Endodermal cell (in vitro differentiated cells): ENCODE measurements around the gene CNNM1. TPM values are rescaled to one million over a fixed set of nuclear protein-coding genes. Genes with fewer than 3 reads are reported as not detected.

Experiments
- DNase-seq: peaks from one replicate; pipeline ENCODE4 v3.0.0-alpha.2; 2017
- H3K27ac ChIP-seq: 2 replicates; pipeline ENCODE4 v1.5.1; 2013; ENCODE audit warnings: mild to moderate bottlenecking, low read depth, low read length, moderate library complexity
- H3K27me3 ChIP-seq: 2 replicates; pipeline ENCODE4 v1.6.1; 2013; ENCODE audit warnings: mild to moderate bottlenecking, low read length, moderate library complexity; ENCODE audit not compliant: insufficient read depth, control insufficient read depth, poor library complexity, severe bottlenecking
- H3K36me3 ChIP-seq: 2 replicates; pipeline ENCODE4 v1.7.0; 2013; ENCODE audit warnings: mild to moderate bottlenecking, low read length, moderate library complexity; ENCODE audit not compliant: control insufficient read depth, insufficient read depth
- H3K4me1 ChIP-seq: one replicate; pipeline ENCODE4 v1.7.0; 2013; ENCODE audit warnings: low read length; ENCODE audit not compliant: control insufficient read depth, insufficient read depth
- H3K4me3 ChIP-seq: 2 replicates; pipeline ENCODE4 v1.5.1; 2013; ENCODE audit warnings: mild to moderate bottlenecking, low read length, moderate library complexity
- H3K9ac ChIP-seq: 2 replicates; pipeline ENCODE4 v1.6.1; 2013; ENCODE audit warnings: mild to moderate bottlenecking, low read length, moderate library complexity; ENCODE audit not compliant: poor library complexity, severe bottlenecking; ENCODE audit errors: extremely low read depth
- H3K9me3 ChIP-seq: 2 replicates; pipeline ENCODE4 v1.6.1; 2013; ENCODE audit warnings: mild to moderate bottlenecking, low read length, moderate library complexity; ENCODE audit not compliant: control insufficient read depth
- H3K27ac Mint-ChIP-seq: 2 replicates; pipeline ENCODE4 v1.8.0; 2020; ENCODE audit warnings: mixed read lengths
- H3K27me3 Mint-ChIP-seq: 2 replicates; pipeline ENCODE4 v1.8.0; 2021; ENCODE audit warnings: mild to moderate bottlenecking, mixed read lengths; ENCODE audit not compliant: insufficient read depth
- H3K36me3 Mint-ChIP-seq: 2 replicates; pipeline ENCODE4 v1.8.0; 2020; ENCODE audit warnings: low read depth, mixed read lengths
- H3K4me1 Mint-ChIP-seq: 2 replicates; pipeline ENCODE4 v1.8.0; 2020; ENCODE audit warnings: mixed read lengths
- H3K4me3 Mint-ChIP-seq: 2 replicates; pipeline ENCODE4 v1.8.0; 2020; ENCODE audit warnings: mild to moderate bottlenecking, moderate library complexity, mixed read lengths
- H3K9me3 Mint-ChIP-seq: 2 replicates; pipeline ENCODE4 v1.8.0; 2020; ENCODE audit warnings: mild to moderate bottlenecking, mixed read lengths
- CTCF ChIP-seq: fragments of 200-600 bp; sonication (generic); conservative IDR thresholded peaks from 2 replicates; pipeline ENCODE4 v1.5.0; 2021; ENCODE audit warnings: antibody characterized with exemption, mild to moderate bottlenecking
- WGBS, 2 experiments: methylation state at CpG; one replicate each; pipeline versions ENCODE4 v1.1.5 to v1.1.7; 2013; ENCODE audit warnings: missing lambda C conversion rate in 2 of 2, mixed read lengths in 1 of 2; ENCODE audit not compliant: insufficient coverage in 1 of 2, insufficient read length in 1 of 2; 5-methylcytosine and 5-hydroxymethylcytosine counted together
- total RNA-seq, 2 donors: library from RNA; stranded (reverse); fragmentation: NEBNext Ultra II Directional in 1 of 2; extraction: Animal tissue kit (Norgen Biotek cat#: 25700) in 1 of 2; gene quantifications; 2 replicates in 1 of 2; 3 replicates in 1 of 2; pipeline ENCODE4 v1.2.1, GENCODE V29; 2021

Gene CNNM1
- total RNA-seq, 2 donors from 2014 or later, result 2.8 to 3.8 TPM

- no peak overlapping the region for H3K27ac Mint-ChIP-seq
- no peaks in the 10 kb centered on the region for H3K9me3 ChIP-seq
- WGBS, 2 experiments, result 89 to 95% methylated on average over 1 of the region's 1 CpG
- no peak for TF ChIP-seq CTCF
- H3K4me1 ChIP-seq, result no peaks in the 10 kb centered on the region
- peaks cover 12% of the 10 kb centered on the region for H3K36me3 Mint-ChIP-seq
- H3K4me3 Mint-ChIP-seq, result no peak overlapping the region
- no peak overlapping the region for H3K4me3 ChIP-seq
- H3K27me3 Mint-ChIP-seq, result no peaks in the 10 kb centered on the region
- no peak for DNase-seq
- no peak overlapping the region for H3K27ac ChIP-seq
- H3K36me3 ChIP-seq, result peaks cover 26% of the 10 kb centered on the region
- no peak overlapping the region for H3K9ac ChIP-seq
- peaks cover 9% of the 10 kb centered on the region for H3K4me1 Mint-ChIP-seq
- H3K27me3 ChIP-seq, result no peaks in the 10 kb centered on the region
- no peaks in the 10 kb centered on the region for H3K9me3 Mint-ChIP-seq
These were observed 96.0 kb downstream of the CNNM1 start for GRCh38 chr10:99425204-99425603.

GRCh38 chr10:99426689-99427088 lies 97.5 kb downstream of the CNNM1 start:
- peaks cover 11% of the 10 kb centered on the region for H3K36me3 Mint-ChIP-seq
- 92 to 94% methylated on average over 2 to 3 of the region's 3 CpGs for WGBS, 2 experiments
- no peak overlapping the region for H3K4me3 ChIP-seq
- H3K27ac ChIP-seq, result no peak overlapping the region
- H3K27me3 ChIP-seq, result no peaks in the 10 kb centered on the region
- H3K4me1 ChIP-seq, result no peaks in the 10 kb centered on the region
- DNase-seq, result no peak
- no peaks in the 10 kb centered on the region for H3K9me3 Mint-ChIP-seq
- H3K4me3 Mint-ChIP-seq, result no peak overlapping the region
- H3K27me3 Mint-ChIP-seq, result no peaks in the 10 kb centered on the region
- H3K4me1 Mint-ChIP-seq, result peaks cover 13% of the 10 kb centered on the region
- no peak overlapping the region for H3K9ac ChIP-seq
- no peaks in the 10 kb centered on the region for H3K9me3 ChIP-seq
- no peak overlapping the region for H3K27ac Mint-ChIP-seq
- no peak for TF ChIP-seq CTCF
- H3K36me3 ChIP-seq, result peaks cover 17% of the 10 kb centered on the region

- Mint-ChIP-seq H3K27me3 (peaks cover 2% of the 10 kb centered on the region), H3K4me1 (peaks cover 16% of the 10 kb centered on the region), H3K9me3 (no peaks in the 10 kb centered on the region), H3K4me3 (no peak overlapping the region), H3K27ac (no peak overlapping the region), H3K36me3 (peaks cover 9% of the 10 kb centered on the region)
- Histone ChIP-seq H3K27ac (no peak overlapping the region), H3K9ac (no peak overlapping the region), H3K4me1 (no peaks in the 10 kb centered on the region), H3K4me3 (no peak overlapping the region), H3K9me3 (no peaks in the 10 kb centered on the region), H3K27me3 (peaks cover 8% of the 10 kb centered on the region), H3K36me3 (peaks cover 17% of the 10 kb centered on the region)
- TF ChIP-seq CTCF, result no peak
- 80 to 89% methylated on average over 2 to 4 of the region's 4 CpGs for WGBS, 2 experiments
- no peak for DNase-seq
These were observed 98.5 kb downstream of the CNNM1 start for GRCh38 chr10:99427566-99428190.
